ENCODE results near the gene EFL1. TPM values are rescaled to one million over a fixed set of nuclear protein-coding genes. Genes with fewer than 3 reads are reported as not detected.

Gene EFL1
- total RNA-seq, 3 donors from 2014 or later (not counting 1 experiment from before 2014, with no cell fraction given), result 17.1 to 29.6 (median 20.6) TPM

- Histone ChIP-seq H3K4me1 (ENCODE audit: control insufficient read depth, insufficient read depth, low read length) (no peaks in the 10 kb centered on the region), H3K36me3 (ENCODE audit: control insufficient read depth, insufficient read depth, low read length) (peaks cover 19% of the 10 kb centered on the region), H3K27ac (ENCODE audit: low read length) (no peak overlapping the region), H3K9me3 (ENCODE audit: control insufficient read depth, insufficient read depth, low read length) (no peaks in the 10 kb centered on the region), H3K27me3 (ENCODE audit: control insufficient read depth, insufficient read depth, low read length) (no peaks in the 10 kb centered on the region), H3K4me3 (ENCODE audit: low read length) (no peak overlapping the region)
- intact Hi-C loops (cut with micrococcal nuclease), result no loop called here
- DNase-seq (no peak), ATAC-seq (no peak)
- TF ChIP-seq CTCF (IDR thresholded peaks at IDR 0.05), result no peak
- Mint-ChIP-seq H3K27ac (peak overlapping the region in 1 of 2 donors; percentile 10), H3K4me1 (peaks cover 6 to 20% of the 10 kb centered on the region in 2 donors), H3K27me3 (ENCODE audit: low read depth in 2 of 2) (no peaks in the 10 kb centered on the region), H3K4me3 (no peak overlapping the region), H3K36me3 (peaks cover 15% of the 10 kb centered on the region), H3K9me3 (no peaks in the 10 kb centered on the region)
- 56% methylated on average over 4 of the region's 4 CpGs for WGBS (ENCODE audit: insufficient coverage)
Observed at GRCh38 chr15:82130248-82130647, 132.3 kb downstream of the EFL1 start.

GRCh38 chr15:82129761-82130160, 132.8 kb downstream of the EFL1 start:
- Histone ChIP-seq H3K27me3 (ENCODE audit: control insufficient read depth, insufficient read depth, low read length) (no peaks in the 10 kb centered on the region), H3K27ac (ENCODE audit: low read length) (no peak overlapping the region), H3K9me3 (ENCODE audit: control insufficient read depth, insufficient read depth, low read length) (no peaks in the 10 kb centered on the region), H3K4me3 (ENCODE audit: low read length) (no peak overlapping the region), H3K36me3 (ENCODE audit: control insufficient read depth, insufficient read depth, low read length) (peaks cover 19% of the 10 kb centered on the region), H3K4me1 (ENCODE audit: control insufficient read depth, insufficient read depth, low read length) (no peaks in the 10 kb centered on the region)
- Mint-ChIP-seq H3K36me3 (peaks cover 13% of the 10 kb centered on the region), H3K4me3 (no peak overlapping the region), H3K4me1 (peaks cover 6 to 20% of the 10 kb centered on the region in 2 donors), H3K27ac (peak overlapping the region in 1 of 2 donors; percentile 10), H3K9me3 (no peaks in the 10 kb centered on the region), H3K27me3 (ENCODE audit: low read depth in 2 of 2) (no peaks in the 10 kb centered on the region)
- intact Hi-C loops (cut with micrococcal nuclease), result no loop called here
- ATAC-seq, result peak in 2 of 3 donors; percentile 48 to 59
- WGBS (ENCODE audit: insufficient coverage), result 63% methylated on average over 5 of the region's 5 CpGs
- no peak for DNase-seq
- TF ChIP-seq CTCF (IDR thresholded peaks at IDR 0.05), result no peak

GRCh38 chr15:82129149-82129692, 133.3 kb downstream of the EFL1 start:
- H3K4me3 Mint-ChIP-seq, result no peak overlapping the region
- H3K36me3 Mint-ChIP-seq, result peaks cover 10% of the 10 kb centered on the region
- no peak overlapping the region for H3K27ac Mint-ChIP-seq
- H3K4me1 Mint-ChIP-seq, result peaks cover 6 to 20% of the 10 kb centered on the region in 2 donors
- Histone ChIP-seq H3K36me3 (ENCODE audit: control insufficient read depth, insufficient read depth, low read length) (peaks cover 16% of the 10 kb centered on the region), H3K9me3 (ENCODE audit: control insufficient read depth, insufficient read depth, low read length) (no peaks in the 10 kb centered on the region), H3K4me3 (ENCODE audit: low read length) (no peak overlapping the region), H3K27ac (ENCODE audit: low read length) (no peak overlapping the region), H3K4me1 (ENCODE audit: control insufficient read depth, insufficient read depth, low read length) (no peaks in the 10 kb centered on the region), H3K27me3 (ENCODE audit: control insufficient read depth, insufficient read depth, low read length) (no peaks in the 10 kb centered on the region)
- no peak for TF ChIP-seq CTCF (IDR thresholded peaks at IDR 0.05)
- ATAC-seq (no peak), DNase-seq (no peak)
- no peaks in the 10 kb centered on the region for H3K9me3 Mint-ChIP-seq
- no CpG with 5 or more reads among the region's 1 CpG for WGBS (ENCODE audit: insufficient coverage)
- H3K27me3 Mint-ChIP-seq (ENCODE audit: low read depth in 2 of 2), result no peaks in the 10 kb centered on the region
- intact Hi-C loops (cut with micrococcal nuclease), result no loop called here

Data from natural killer cell (primary cell).